OCI-LY7 (cell line): Measurements from ENCODE around the gene OXCT1. TPM values are rescaled to one million over a fixed set of nuclear protein-coding genes. Genes with fewer than 3 reads are reported as not detected.

ENCODE experiments used
- BruUV-seq: library from RNA; stranded (reverse); fragments of 400-500 nt; replicated peaks from 2 replicates; lab custom pipeline; 2021; lab: Mats Ljungman, UMichigan
- CTCF ChIA-PET: fragments of 300-600 bp; sonication (Branson Sonifier 250); formaldehyde crosslinking; loops from one replicate; lab custom pipeline; 2022; ENCODE audit warnings: antibody characterized with exemption; ENCODE audit not compliant: unreplicated experiment; lab: Charles Lee
- POLR2A ChIA-PET: fragments of 300-600 bp; sonication (Branson Sonifier 250); formaldehyde crosslinking; loops from one replicate; lab custom pipeline; 2022; ENCODE audit warnings: antibody characterized with exemption; lab: Charles Lee
- DNase-seq: peaks from one replicate; pipeline ENCODE4 v3.0.0-alpha.2; 2015; ENCODE audit warnings: low spot score
- H2AFZ ChIP-seq: fragments of 200-600 bp; sonication (generic), shearing (Covaris generic); 2 replicates; pipeline ENCODE4 v1.6.1; 2014; ENCODE audit warnings: mild to moderate bottlenecking, antibody characterized with exemption, low read length, moderate library complexity
- H3K27ac ChIP-seq: fragments of 200-600 bp; sonication (generic); 2 replicates; pipeline ENCODE4 v1.5.1; 2014; ENCODE audit warnings: mixed run types, low read depth, mild to moderate bottlenecking, moderate library complexity, low read length, inconsistent platforms; ENCODE audit not compliant: poor library complexity, severe bottlenecking
- H3K36me3 ChIP-seq: fragments of 200-600 bp; sonication (generic); 2 replicates; pipeline ENCODE4 v1.6.1; 2014; ENCODE audit warnings: mild to moderate bottlenecking, antibody characterized with exemption, low read length, moderate library complexity, mixed read lengths; ENCODE audit not compliant: insufficient read depth
- H3K4me1 ChIP-seq: fragments of 200-600 bp; sonication (generic); 2 replicates; pipeline ENCODE4 v1.5.1; 2014; ENCODE audit warnings: mild to moderate bottlenecking, low read length; ENCODE audit not compliant: insufficient read depth, poor library complexity, severe bottlenecking
- H3K4me2 ChIP-seq: fragments of 200-600 bp; sonication (generic); 2 replicates; pipeline ENCODE4 v1.6.1; 2014; ENCODE audit warnings: mild to moderate bottlenecking, low read length
- H3K4me3 ChIP-seq: fragments of 200-600 bp; sonication (generic); 2 replicates; pipeline ENCODE4 v1.5.1; 2014; ENCODE audit warnings: mild to moderate bottlenecking, low read depth, low read length; ENCODE audit not compliant: poor library complexity, severe bottlenecking
- H3K79me2 ChIP-seq: fragments of 200-600 bp; sonication (generic); 2 replicates; pipeline ENCODE4 v1.6.1; 2016; ENCODE audit warnings: low read depth, mild to moderate bottlenecking, low read length, moderate library complexity, mixed read lengths; ENCODE audit not compliant: insufficient read depth
- H3K9me2 ChIP-seq: fragments of 200-600 bp; sonication (generic); 2 replicates; pipeline ENCODE4 v1.6.1; 2016; ENCODE audit warnings: mild to moderate bottlenecking, low read length, mixed read lengths; ENCODE audit not compliant: insufficient read depth
- H3K9me3 ChIP-seq: fragments of 200-600 bp; sonication (generic); 2 replicates; pipeline ENCODE4 v1.6.1; 2014; ENCODE audit warnings: mild to moderate bottlenecking, mixed run types, low read length, mixed read lengths
- H4K20me1 ChIP-seq: fragments of 200-600 bp; sonication (generic); 2 replicates; pipeline ENCODE4 v1.6.1; 2014; ENCODE audit warnings: mild to moderate bottlenecking, antibody characterized with exemption, low read length, moderate library complexity, mixed read lengths; ENCODE audit not compliant: insufficient read depth
- CTCF ChIP-seq: fragments of 200-600 bp; sonication (generic); conservative IDR thresholded peaks from 2 replicates; pipeline ENCODE4 v1.5.1; 2014; ENCODE audit warnings: mild to moderate bottlenecking, antibody characterized with exemption, low read length, moderate library complexity, mixed read lengths
- EZH2phosphoT487 ChIP-seq: fragments of 200-600 bp; sonication (generic); IDR thresholded peaks from 2 replicates; pipeline ENCODE4 v1.6.1; 2018; ENCODE audit warnings: low read depth, borderline replicate concordance, mild to moderate bottlenecking, mixed run types, antibody characterized with exemption, low read length, moderate library complexity, mixed read lengths
- intact Hi-C: fragments of 100-400 bp; cut with micrococcal nuclease; formaldehyde crosslinking; loops from one replicate; pipeline ENCODE4 v1.10.0; 2022; ENCODE audit not compliant: unreplicated experiment
- total RNA-seq, 2 experiments: library from RNA; depleted of rRNA in 1 of 2; stranded (reverse); fragments of >200 nt in 1 of 2; shearing (Covaris generic) in 1 of 2; gene quantifications; 2 replicates each; pipeline ENCODE4 v1.2.3, GENCODE V29; 2014 to 2022

The OXCT1 gene
- total RNA-seq, 2 experiments from 2014 or later = 27.0 to 43.4 TPM

- CTCF ChIA-PET = no interaction called here
- BruUV-seq = no TSS peak
Observed at GRCh38 chr5:41681840-41682239, 188.4 kb downstream of the OXCT1 start.

More at GRCh38 chr5:41681840-41682239, 188.4 kb downstream of the OXCT1 start:
- no peak overlapping the region for H3K4me2 ChIP-seq
- H4K20me1 ChIP-seq = no peaks in the 10 kb centered on the region
- no peaks in the 10 kb centered on the region for H3K79me2 ChIP-seq
- no peaks in the 10 kb centered on the region for H3K9me2 ChIP-seq
- H2AFZ ChIP-seq = no peak overlapping the region
- H3K9me3 ChIP-seq = no peaks in the 10 kb centered on the region; the same call in 1 of the 2 replicates
- intact Hi-C loops = no loop called here
- TF ChIP-seq CTCF = no peak
- TF ChIP-seq EZH2phosphoT487 = no peak
- no peak overlapping the region for H3K4me3 ChIP-seq
- H3K36me3 ChIP-seq = no peaks in the 10 kb centered on the region
- H3K27ac ChIP-seq = no peak overlapping the region
- no peaks in the 10 kb centered on the region for H3K4me1 ChIP-seq
- DNase-seq = no peak
- POLR2A ChIA-PET = no interaction called here

Other genes starting within 250 kb of the OXCT1 start
- gene RIMOC1, start 33.9 kb upstream of the OXCT1 start, total RNA-seq (2014; rRNA removed; shearing (Covaris generic)) = 7.9 and 8.5 TPM in 2 replicates
- gene RIMOC1, start 33.9 kb upstream of the OXCT1 start, total RNA-seq (2022) = 29.7 and 30.7 TPM in 2 replicates
- gene FBXO4, start 54.9 kb upstream of the OXCT1 start, total RNA-seq (2014; rRNA removed; shearing (Covaris generic)) = not detected in 2 replicates
- 0.40 TPM in 1 of 2 replicates, not detected in the other for gene FBXO4, start 54.9 kb upstream of the OXCT1 start, total RNA-seq (2022)